GM23338 (cell line): ENCODE data around the gene MROH2B. TPM values are rescaled to one million over a fixed set of nuclear protein-coding genes. Genes with fewer than 3 reads are reported as not detected.

ENCODE experiments used
- ATAC-seq: fragments of 200-7000 bp; cut with Tn5 transposase; 3 replicates; pipeline ENCODE4 v1.9.1; 2020
- DNase-seq: peaks from one replicate; pipeline ENCODE4 v3.0.0-alpha.2; 2015; ENCODE audit warnings: low spot score
- H2AFZ ChIP-seq: fragments of 200-600 bp; sonication (generic); 2 replicates; pipeline ENCODE4 v1.8.0; 2016; ENCODE audit warnings: antibody characterized with exemption, mild to moderate bottlenecking, moderate library complexity
- H3F3A ChIP-seq: fragments of 200-600 bp; sonication (generic); replicated peaks from 2 replicates; pipeline ENCODE4 v1.8.0; 2017; ENCODE audit warnings: antibody characterized with exemption, mixed run types, low read depth
- H3K27ac ChIP-seq: fragments of 200-600 bp; sonication (generic); 2 replicates; pipeline ENCODE4 v1.6.1; 2016; ENCODE audit warnings: low read depth
- H3K27me3 ChIP-seq: fragments of 200-600 bp; sonication (generic); 2 replicates; pipeline ENCODE4 v1.8.0; 2016; ENCODE audit warnings: mild to moderate bottlenecking, mixed run types, moderate library complexity; ENCODE audit not compliant: insufficient read depth
- H3K36me3 ChIP-seq: fragments of 200-600 bp; sonication (generic); 2 replicates; pipeline ENCODE4 v1.8.0; 2016; ENCODE audit warnings: mild to moderate bottlenecking; ENCODE audit not compliant: insufficient read depth
- H3K4me1 ChIP-seq: fragments of 200-600 bp; sonication (generic); 2 replicates; pipeline ENCODE4 v1.8.0; 2016; ENCODE audit warnings: mild to moderate bottlenecking, moderate library complexity; ENCODE audit not compliant: insufficient read depth
- H3K4me2 ChIP-seq: fragments of 200-600 bp; sonication (generic); 2 replicates; pipeline ENCODE4 v1.7.1; 2017; ENCODE audit warnings: mixed run types
- H3K4me3 ChIP-seq: fragments of 200-600 bp; sonication (generic); 2 replicates; pipeline ENCODE4 v1.6.1; 2016; ENCODE audit warnings: mixed run types
- H3K79me2 ChIP-seq: fragments of 200-600 bp; sonication (generic); replicated peaks from 2 replicates; pipeline ENCODE4 v1.8.0; 2017; ENCODE audit warnings: mild to moderate bottlenecking; ENCODE audit not compliant: insufficient read depth
- H3K9me2 ChIP-seq: fragments of 200-600 bp; sonication (generic); 2 replicates; pipeline ENCODE4 v1.8.0; 2017; ENCODE audit not compliant: insufficient read depth
- H4K20me1 ChIP-seq: fragments of 200-600 bp; sonication (generic); replicated peaks from 2 replicates; pipeline ENCODE4 v1.8.0; 2017; ENCODE audit warnings: mild to moderate bottlenecking; ENCODE audit not compliant: insufficient read depth
- H3K27ac Mint-ChIP-seq: 2 replicates; pipeline ENCODE4 v1.8.0; 2020; ENCODE audit warnings: inconsistent platforms, mild to moderate bottlenecking, moderate library complexity, mixed read lengths
- H3K27me3 Mint-ChIP-seq: 3 replicates; pipeline ENCODE4 v1.8.0; 2022; ENCODE audit warnings: low read depth, mild to moderate bottlenecking, moderate library complexity, mixed read lengths, inconsistent platforms; ENCODE audit not compliant: insufficient read depth, poor library complexity
- H3K36me3 Mint-ChIP-seq: 3 replicates; pipeline ENCODE4 v1.8.0; 2021; ENCODE audit warnings: low read depth, mild to moderate bottlenecking, inconsistent platforms, moderate library complexity, mixed read lengths
- H3K4me1 Mint-ChIP-seq: 3 replicates; pipeline ENCODE4 v1.8.0; 2020; ENCODE audit warnings: mild to moderate bottlenecking, inconsistent platforms, mixed read lengths
- H3K4me3 Mint-ChIP-seq: 3 replicates; pipeline ENCODE4 v1.8.0; 2021; ENCODE audit warnings: moderate library complexity, mild to moderate bottlenecking, inconsistent platforms, mixed read lengths
- H3K9me3 Mint-ChIP-seq: 3 replicates; pipeline ENCODE4 v1.8.0; 2020; ENCODE audit warnings: moderate library complexity, mild to moderate bottlenecking, inconsistent platforms, mixed read lengths
- CREB1 ChIP-seq: fragments of 250-450 bp; sonication (Bioruptor Pico); IDR thresholded peaks from 2 replicates; pipeline ENCODE4 v1.5.0; 2020; ENCODE audit warnings: low read depth, mild to moderate bottlenecking, moderate library complexity
- EZH2 ChIP-seq: fragments of 200-600 bp; sonication (generic); IDR thresholded peaks from one replicate; pipeline ENCODE4 v1.8.0; 2017; ENCODE audit warnings: antibody characterized with exemption, mild to moderate bottlenecking, low read depth; ENCODE audit not compliant: unreplicated experiment
- EZH2phosphoT487 ChIP-seq: fragments of 200-600 bp; sonication (generic); IDR thresholded peaks from one replicate; pipeline ENCODE4 v1.8.1; 2018; ENCODE audit warnings: antibody characterized with exemption; ENCODE audit not compliant: unreplicated experiment
- JUNB ChIP-seq: IDR thresholded peaks from one replicate; pipeline ENCODE4 v1.6.1; 2016; ENCODE audit warnings: antibody characterized with exemption; ENCODE audit not compliant: unreplicated experiment
- NANOG ChIP-seq: IDR thresholded peaks from 2 replicates; pipeline ENCODE4 v1.6.1; 2016; ENCODE audit warnings: antibody characterized with exemption, borderline replicate concordance
- POLR2AphosphoS5 ChIP-seq: IDR thresholded peaks from 2 replicates; pipeline ENCODE4 v1.6.1; 2016; ENCODE audit warnings: antibody characterized with exemption, low read depth
- STAT1 ChIP-seq: IDR thresholded peaks from one replicate; pipeline ENCODE4 v1.6.1; 2016; ENCODE audit warnings: antibody characterized with exemption; ENCODE audit not compliant: unreplicated experiment
- ZNF114 ChIP-seq: fragments of 250-450 bp; sonication (Bioruptor Pico); IDR thresholded peaks from 2 replicates; pipeline ENCODE4 v1.5.0; 2020; ENCODE audit warnings: mild to moderate bottlenecking, moderate library complexity
- ZNF331 ChIP-seq: fragments of 250-450 bp; sonication (Bioruptor Pico); IDR thresholded peaks from 2 replicates; pipeline ENCODE4 v1.5.0; 2020; ENCODE audit warnings: low read depth, mild to moderate bottlenecking, moderate library complexity
- ZNF462 ChIP-seq: fragments of 250-450 bp; sonication (Bioruptor Pico); IDR thresholded peaks from 2 replicates; pipeline ENCODE4 v1.5.0; 2020; ENCODE audit warnings: mild to moderate bottlenecking, moderate library complexity
- polyA plus RNA-seq: library from polyadenylated mRNA; unstranded; fragments of >200 nt; fragmentation: Nextera tagmentation; extraction: Ambion mirVana; gene quantifications from 2 replicates; pipeline ENCODE4 v1.2.1, GENCODE V29; 2016
- total RNA-seq: library from RNA; depleted of rRNA; stranded (reverse); fragments of >200 nt; shearing (Covaris generic); gene quantifications from 2 replicates; pipeline ENCODE4 v1.2.3, GENCODE V29; 2014
- TF ChIP-seq, protein P1 (sequence below), 2 experiments: fragments of 200-600 bp in 1 of 2; sonication (generic) in 1 of 2; conservative IDR thresholded peaks; 2 replicates each; pipeline versions ENCODE4 v1.5.1 to v1.6.1; 2016 to 2017; ENCODE audit warnings: antibody characterized with exemption in 2 of 2, low read depth in 2 of 2, mild to moderate bottlenecking in 2 of 2, moderate library complexity in 1 of 2
- TF ChIP-seq, protein P2 (sequence below): IDR thresholded peaks from 2 replicates; pipeline ENCODE4 v1.6.1; 2016; ENCODE audit warnings: antibody characterized with exemption
- TF ChIP-seq, protein P3 (sequence below): IDR thresholded peaks from one replicate; pipeline ENCODE4 v1.6.1; 2018; ENCODE audit warnings: antibody characterized with exemption; ENCODE audit not compliant: unreplicated experiment

MROH2B gene
- total and polyA plus RNA-seq, 2 experiments from 2014 or later, result not detected

DNA sequence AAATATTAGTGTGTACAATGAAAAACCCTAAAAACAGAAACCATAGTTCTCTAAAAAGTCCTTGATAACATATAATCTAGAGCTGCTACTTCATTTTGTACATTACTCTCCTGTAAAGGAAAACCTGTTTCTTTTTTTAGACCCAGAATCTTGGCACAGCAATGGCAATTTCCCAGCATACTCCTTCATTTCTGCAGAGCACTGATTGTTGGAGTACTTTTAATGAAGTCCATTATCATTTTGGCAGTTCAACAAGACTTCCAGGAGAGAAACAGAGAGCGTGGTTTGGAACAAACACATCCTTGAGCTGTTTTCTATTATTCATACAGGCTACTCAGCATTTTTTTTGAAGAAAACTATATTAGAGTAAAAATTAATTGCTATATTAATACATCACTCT lies 22.7 kb upstream of the MROH2B start:
- Mint-ChIP-seq H3K36me3 (no peaks in the 10 kb centered on the region), H3K4me3 (no peak overlapping the region), H3K4me1 (no peaks in the 10 kb centered on the region), H3K27ac (no peak overlapping the region), H3K9me3 (peaks cover 4% of the 10 kb centered on the region; the same call in 1 of the 3 replicates), H3K27me3 (peaks cover 2% of the 10 kb centered on the region)
- Histone ChIP-seq H3F3A (no peaks in the 10 kb centered on the region), H3K36me3 (no peaks in the 10 kb centered on the region), H3K4me3 (no peak overlapping the region), H3K9me2 (no peaks in the 10 kb centered on the region; the same call in 1 of the 2 replicates), H4K20me1 (no peaks in the 10 kb centered on the region), H3K27me3 (no peaks in the 10 kb centered on the region), H3K79me2 (no peaks in the 10 kb centered on the region), H2AFZ (no peak overlapping the region), H3K4me1 (no peaks in the 10 kb centered on the region), H3K27ac (no peak overlapping the region), H3K4me2 (no peak overlapping the region)
- ATAC-seq, result no peak
- DNase-seq, result no peak
- TF ChIP-seq, protein P1, sequence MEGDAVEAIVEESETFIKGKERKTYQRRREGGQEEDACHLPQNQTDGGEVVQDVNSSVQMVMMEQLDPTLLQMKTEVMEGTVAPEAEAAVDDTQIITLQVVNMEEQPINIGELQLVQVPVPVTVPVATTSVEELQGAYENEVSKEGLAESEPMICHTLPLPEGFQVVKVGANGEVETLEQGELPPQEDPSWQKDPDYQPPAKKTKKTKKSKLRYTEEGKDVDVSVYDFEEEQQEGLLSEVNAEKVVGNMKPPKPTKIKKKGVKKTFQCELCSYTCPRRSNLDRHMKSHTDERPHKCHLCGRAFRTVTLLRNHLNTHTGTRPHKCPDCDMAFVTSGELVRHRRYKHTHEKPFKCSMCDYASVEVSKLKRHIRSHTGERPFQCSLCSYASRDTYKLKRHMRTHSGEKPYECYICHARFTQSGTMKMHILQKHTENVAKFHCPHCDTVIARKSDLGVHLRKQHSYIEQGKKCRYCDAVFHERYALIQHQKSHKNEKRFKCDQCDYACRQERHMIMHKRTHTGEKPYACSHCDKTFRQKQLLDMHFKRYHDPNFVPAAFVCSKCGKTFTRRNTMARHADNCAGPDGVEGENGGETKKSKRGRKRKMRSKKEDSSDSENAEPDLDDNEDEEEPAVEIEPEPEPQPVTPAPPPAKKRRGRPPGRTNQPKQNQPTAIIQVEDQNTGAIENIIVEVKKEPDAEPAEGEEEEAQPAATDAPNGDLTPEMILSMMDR (conservative IDR thresholded peaks at IDR 0.05; ENCODE audit: low read depth in 2 of 2), result no peak
- TF ChIP-seq EZH2 (no peak), ZNF331 (CRISPR knock-in tag) (no peak), ZNF114 (CRISPR knock-in tag) (no peak), CREB1 (CRISPR knock-in tag) (no peak), POLR2AphosphoS5 (no peak), ZNF462 (CRISPR knock-in tag) (no peak), JUNB (no peak), STAT1 (no peak), EZH2phosphoT487 (no peak), NANOG (no peak)
- TF ChIP-seq, protein P2, sequence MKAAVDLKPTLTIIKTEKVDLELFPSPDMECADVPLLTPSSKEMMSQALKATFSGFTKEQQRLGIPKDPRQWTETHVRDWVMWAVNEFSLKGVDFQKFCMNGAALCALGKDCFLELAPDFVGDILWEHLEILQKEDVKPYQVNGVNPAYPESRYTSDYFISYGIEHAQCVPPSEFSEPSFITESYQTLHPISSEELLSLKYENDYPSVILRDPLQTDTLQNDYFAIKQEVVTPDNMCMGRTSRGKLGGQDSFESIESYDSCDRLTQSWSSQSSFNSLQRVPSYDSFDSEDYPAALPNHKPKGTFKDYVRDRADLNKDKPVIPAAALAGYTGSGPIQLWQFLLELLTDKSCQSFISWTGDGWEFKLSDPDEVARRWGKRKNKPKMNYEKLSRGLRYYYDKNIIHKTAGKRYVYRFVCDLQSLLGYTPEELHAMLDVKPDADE, result no peak
- TF ChIP-seq, protein P3, sequence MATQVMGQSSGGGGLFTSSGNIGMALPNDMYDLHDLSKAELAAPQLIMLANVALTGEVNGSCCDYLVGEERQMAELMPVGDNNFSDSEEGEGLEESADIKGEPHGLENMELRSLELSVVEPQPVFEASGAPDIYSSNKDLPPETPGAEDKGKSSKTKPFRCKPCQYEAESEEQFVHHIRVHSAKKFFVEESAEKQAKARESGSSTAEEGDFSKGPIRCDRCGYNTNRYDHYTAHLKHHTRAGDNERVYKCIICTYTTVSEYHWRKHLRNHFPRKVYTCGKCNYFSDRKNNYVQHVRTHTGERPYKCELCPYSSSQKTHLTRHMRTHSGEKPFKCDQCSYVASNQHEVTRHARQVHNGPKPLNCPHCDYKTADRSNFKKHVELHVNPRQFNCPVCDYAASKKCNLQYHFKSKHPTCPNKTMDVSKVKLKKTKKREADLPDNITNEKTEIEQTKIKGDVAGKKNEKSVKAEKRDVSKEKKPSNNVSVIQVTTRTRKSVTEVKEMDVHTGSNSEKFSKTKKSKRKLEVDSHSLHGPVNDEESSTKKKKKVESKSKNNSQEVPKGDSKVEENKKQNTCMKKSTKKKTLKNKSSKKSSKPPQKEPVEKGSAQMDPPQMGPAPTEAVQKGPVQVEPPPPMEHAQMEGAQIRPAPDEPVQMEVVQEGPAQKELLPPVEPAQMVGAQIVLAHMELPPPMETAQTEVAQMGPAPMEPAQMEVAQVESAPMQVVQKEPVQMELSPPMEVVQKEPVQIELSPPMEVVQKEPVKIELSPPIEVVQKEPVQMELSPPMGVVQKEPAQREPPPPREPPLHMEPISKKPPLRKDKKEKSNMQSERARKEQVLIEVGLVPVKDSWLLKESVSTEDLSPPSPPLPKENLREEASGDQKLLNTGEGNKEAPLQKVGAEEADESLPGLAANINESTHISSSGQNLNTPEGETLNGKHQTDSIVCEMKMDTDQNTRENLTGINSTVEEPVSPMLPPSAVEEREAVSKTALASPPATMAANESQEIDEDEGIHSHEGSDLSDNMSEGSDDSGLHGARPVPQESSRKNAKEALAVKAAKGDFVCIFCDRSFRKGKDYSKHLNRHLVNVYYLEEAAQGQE, result no peak
